ENCODE measurements around the gene AVEN. TPM values are rescaled to one million over a fixed set of nuclear protein-coding genes. Genes with fewer than 3 reads are reported as not detected.

Gene AVEN
- total RNA-seq, 6 experiments from 2014 or later = 24.9 to 33.6 (median 27.1) TPM

DNA sequence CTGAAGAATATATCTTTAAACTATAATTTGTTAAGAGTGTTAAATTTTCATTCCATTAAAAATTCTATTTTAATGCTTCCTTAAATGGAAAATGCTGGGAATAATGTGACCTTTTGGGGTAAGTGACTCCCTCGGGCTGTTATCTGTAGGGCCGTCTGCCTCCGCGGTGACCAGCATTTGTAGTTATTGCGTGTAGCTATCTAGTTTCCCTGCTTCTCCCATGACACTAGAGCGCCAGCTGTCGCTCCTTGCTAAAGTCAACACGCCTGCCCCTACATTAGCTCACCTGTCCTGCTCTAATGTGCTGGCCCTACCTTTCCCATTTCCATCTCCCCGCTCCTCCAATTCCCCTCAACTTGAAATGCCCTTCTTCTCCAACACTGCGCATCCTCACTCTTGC lies 83.1 kb downstream of the AVEN start:
- no peak overlapping the region for H3K27ac Mint-ChIP-seq
- TF ChIP-seq, protein P1, sequence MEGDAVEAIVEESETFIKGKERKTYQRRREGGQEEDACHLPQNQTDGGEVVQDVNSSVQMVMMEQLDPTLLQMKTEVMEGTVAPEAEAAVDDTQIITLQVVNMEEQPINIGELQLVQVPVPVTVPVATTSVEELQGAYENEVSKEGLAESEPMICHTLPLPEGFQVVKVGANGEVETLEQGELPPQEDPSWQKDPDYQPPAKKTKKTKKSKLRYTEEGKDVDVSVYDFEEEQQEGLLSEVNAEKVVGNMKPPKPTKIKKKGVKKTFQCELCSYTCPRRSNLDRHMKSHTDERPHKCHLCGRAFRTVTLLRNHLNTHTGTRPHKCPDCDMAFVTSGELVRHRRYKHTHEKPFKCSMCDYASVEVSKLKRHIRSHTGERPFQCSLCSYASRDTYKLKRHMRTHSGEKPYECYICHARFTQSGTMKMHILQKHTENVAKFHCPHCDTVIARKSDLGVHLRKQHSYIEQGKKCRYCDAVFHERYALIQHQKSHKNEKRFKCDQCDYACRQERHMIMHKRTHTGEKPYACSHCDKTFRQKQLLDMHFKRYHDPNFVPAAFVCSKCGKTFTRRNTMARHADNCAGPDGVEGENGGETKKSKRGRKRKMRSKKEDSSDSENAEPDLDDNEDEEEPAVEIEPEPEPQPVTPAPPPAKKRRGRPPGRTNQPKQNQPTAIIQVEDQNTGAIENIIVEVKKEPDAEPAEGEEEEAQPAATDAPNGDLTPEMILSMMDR (IDR thresholded peaks at IDR 0.05) = no peak

GRCh38 chr15:33946152-33946551 lies 92.9 kb downstream of the AVEN start:
- no peaks in the 10 kb centered on the region for H3K36me3 Mint-ChIP-seq (ENCODE audit: low read depth)
- no peak overlapping the region for H3K4me3 Mint-ChIP-seq
- H3K27me3 Mint-ChIP-seq (ENCODE audit: insufficient read depth) = no peaks in the 10 kb centered on the region
- no peak for DNase-seq
- TF ChIP-seq, protein P1 (IDR thresholded peaks at IDR 0.05) = no peak
- H3K4me1 Mint-ChIP-seq (ENCODE audit: low read depth) = no peaks in the 10 kb centered on the region
- no peak overlapping the region for H3K27ac Mint-ChIP-seq
- H3K9me3 Mint-ChIP-seq = no peaks in the 10 kb centered on the region

More for the DNA sequence above, 83.1 kb downstream of the AVEN start:
- no peaks in the 10 kb centered on the region; the same call in 1 of the 2 replicates for H3K9me3 Mint-ChIP-seq
- no peaks in the 10 kb centered on the region for H3K36me3 Mint-ChIP-seq (ENCODE audit: low read depth)
- no peak overlapping the region for H3K4me3 Mint-ChIP-seq
- H3K4me1 Mint-ChIP-seq (ENCODE audit: low read depth) = 0 out of 2 replicates have a peak, but pooled peaks cover 6% of the 10 kb centered on the region
- no peak for DNase-seq
- no peaks in the 10 kb centered on the region; the same call in none of the 2 replicates for H3K27me3 Mint-ChIP-seq (ENCODE audit: insufficient read depth)

GRCh38 chr15:33941279-33942063 lies 97.5 kb downstream of the AVEN start:
- H3K36me3 Mint-ChIP-seq (ENCODE audit: low read depth) = no peaks in the 10 kb centered on the region
- no peak overlapping the region for H3K4me3 Mint-ChIP-seq
- TF ChIP-seq, protein P1 (IDR thresholded peaks at IDR 0.05) = no peak
- no peaks in the 10 kb centered on the region for H3K4me1 Mint-ChIP-seq (ENCODE audit: low read depth)
- H3K27me3 Mint-ChIP-seq (ENCODE audit: insufficient read depth) = no peaks in the 10 kb centered on the region
- DNase-seq = no peak
- no peaks in the 10 kb centered on the region for H3K9me3 Mint-ChIP-seq
- no peak overlapping the region for H3K27ac Mint-ChIP-seq

- Mint-ChIP-seq H3K9me3 (no peaks in the 10 kb centered on the region), H3K4me1 (ENCODE audit: low read depth) (peaks cover 11% of the 10 kb centered on the region; the same call in 1 of the 2 replicates), H3K27ac (no peak overlapping the region), H3K4me3 (no peak overlapping the region), H3K27me3 (ENCODE audit: insufficient read depth) (no peaks in the 10 kb centered on the region), H3K36me3 (ENCODE audit: low read depth) (no peaks in the 10 kb centered on the region)
- DNase-seq = no peak
- TF ChIP-seq, protein P1 (IDR thresholded peaks at IDR 0.05) = no peak
Observed at GRCh38 chr15:33934921-33935320, 104.1 kb downstream of the AVEN start.

- no peak for DNase-seq
- no peak overlapping the region for H3K27ac Mint-ChIP-seq
- peaks cover 11% of the 10 kb centered on the region; the same call in 1 of the 2 replicates for H3K4me1 Mint-ChIP-seq (ENCODE audit: low read depth)
- TF ChIP-seq, protein P1 (IDR thresholded peaks at IDR 0.05) = no peak
- no peaks in the 10 kb centered on the region for H3K27me3 Mint-ChIP-seq (ENCODE audit: insufficient read depth)
- no peaks in the 10 kb centered on the region for H3K9me3 Mint-ChIP-seq
- no peak overlapping the region for H3K4me3 Mint-ChIP-seq
- H3K36me3 Mint-ChIP-seq (ENCODE audit: low read depth) = no peaks in the 10 kb centered on the region
Observed at GRCh38 chr15:33934396-33934795, 104.6 kb downstream of the AVEN start.
